ENCODE measurements around the gene ZNF724.
A peak's percentile ranks its signal among the peaks of the same experiment; 100 is the strongest.
"Not testable (repeated sequence)": the region's sequence is repeated elsewhere in the genome, so short reads cannot be mapped to it uniquely, and the experiment has no call there.

Gene ZNF724

GRCh38 chr19:23249911-23250649, at the start of gene ZNF724:
Gene ZNF724 (minus strand): TSS chr19:23250394. CDS start chr19:23250242, 152 bp downstream.
- H3K27ac ChIP-seq = peak within 1 kb of the TSS; percentile 75
- TF ChIP-seq, protein P1, sequence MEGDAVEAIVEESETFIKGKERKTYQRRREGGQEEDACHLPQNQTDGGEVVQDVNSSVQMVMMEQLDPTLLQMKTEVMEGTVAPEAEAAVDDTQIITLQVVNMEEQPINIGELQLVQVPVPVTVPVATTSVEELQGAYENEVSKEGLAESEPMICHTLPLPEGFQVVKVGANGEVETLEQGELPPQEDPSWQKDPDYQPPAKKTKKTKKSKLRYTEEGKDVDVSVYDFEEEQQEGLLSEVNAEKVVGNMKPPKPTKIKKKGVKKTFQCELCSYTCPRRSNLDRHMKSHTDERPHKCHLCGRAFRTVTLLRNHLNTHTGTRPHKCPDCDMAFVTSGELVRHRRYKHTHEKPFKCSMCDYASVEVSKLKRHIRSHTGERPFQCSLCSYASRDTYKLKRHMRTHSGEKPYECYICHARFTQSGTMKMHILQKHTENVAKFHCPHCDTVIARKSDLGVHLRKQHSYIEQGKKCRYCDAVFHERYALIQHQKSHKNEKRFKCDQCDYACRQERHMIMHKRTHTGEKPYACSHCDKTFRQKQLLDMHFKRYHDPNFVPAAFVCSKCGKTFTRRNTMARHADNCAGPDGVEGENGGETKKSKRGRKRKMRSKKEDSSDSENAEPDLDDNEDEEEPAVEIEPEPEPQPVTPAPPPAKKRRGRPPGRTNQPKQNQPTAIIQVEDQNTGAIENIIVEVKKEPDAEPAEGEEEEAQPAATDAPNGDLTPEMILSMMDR (conservative IDR thresholded peaks at IDR 0.05) = no peak

GRCh38 chr19:23294141-23294540, 43.9 kb upstream of the ZNF724 start:
- TF ChIP-seq, protein P1 (conservative IDR thresholded peaks at IDR 0.05) = no peak
- no peak overlapping the region for H3K27ac ChIP-seq

DNA sequence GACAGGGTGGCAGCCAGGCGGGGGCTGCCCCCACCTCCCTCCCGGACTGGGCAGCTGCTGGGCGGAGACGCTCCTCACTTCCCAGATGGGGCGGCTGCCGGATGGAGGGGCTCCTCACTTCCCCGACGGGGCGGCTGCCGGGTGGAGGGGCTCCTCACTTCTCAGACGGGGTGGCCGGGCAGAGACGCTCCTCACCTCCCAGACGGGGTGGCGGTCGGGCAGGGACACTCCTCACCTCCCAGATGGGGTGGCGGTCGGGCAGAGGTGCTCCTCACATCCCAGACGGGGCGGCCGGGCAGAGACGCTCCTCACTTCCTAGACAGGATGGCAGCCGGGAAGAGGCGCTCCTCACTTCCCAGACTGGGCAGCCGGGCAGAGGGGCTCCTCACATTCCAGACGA, 39.8 kb upstream of the ZNF724 start:
- not testable (repeated sequence) for H3K27ac ChIP-seq

GRCh38 chr19:23287620-23288019, 37.4 kb upstream of the ZNF724 start:
- TF ChIP-seq, protein P1 (conservative IDR thresholded peaks at IDR 0.05) = no peak
- H3K27ac ChIP-seq = no peak overlapping the region

DNA sequence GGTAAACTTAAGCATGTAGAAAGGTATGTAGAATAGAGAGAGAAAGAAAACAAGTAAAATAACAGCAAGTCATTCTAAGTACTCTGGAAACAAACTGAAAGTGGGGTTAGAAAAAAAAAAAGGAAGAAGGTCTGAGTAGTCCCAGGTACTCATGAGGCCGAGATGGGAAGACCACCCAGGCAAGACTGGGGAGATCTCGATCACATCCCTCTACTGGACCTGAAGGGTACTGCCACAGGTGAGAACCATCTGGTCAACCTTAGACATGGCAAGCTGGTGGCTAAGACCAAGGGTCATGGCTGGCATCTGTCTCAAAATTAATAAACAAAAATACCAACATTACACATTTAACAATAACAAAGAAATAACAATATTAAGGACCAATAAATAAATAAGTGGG, 36.3 kb upstream of the ZNF724 start:
- TF ChIP-seq, protein P1 (conservative IDR thresholded peaks at IDR 0.05) = 0 out of 2 replicates have a peak, but pooled peaks have one; percentile 9
- H3K27ac ChIP-seq = no peak overlapping the region

- TF ChIP-seq, protein P1 (conservative IDR thresholded peaks at IDR 0.05) = no peak
These were observed 35.8 kb upstream of the ZNF724 start for GRCh38 chr19:23285948-23286347.

DNA sequence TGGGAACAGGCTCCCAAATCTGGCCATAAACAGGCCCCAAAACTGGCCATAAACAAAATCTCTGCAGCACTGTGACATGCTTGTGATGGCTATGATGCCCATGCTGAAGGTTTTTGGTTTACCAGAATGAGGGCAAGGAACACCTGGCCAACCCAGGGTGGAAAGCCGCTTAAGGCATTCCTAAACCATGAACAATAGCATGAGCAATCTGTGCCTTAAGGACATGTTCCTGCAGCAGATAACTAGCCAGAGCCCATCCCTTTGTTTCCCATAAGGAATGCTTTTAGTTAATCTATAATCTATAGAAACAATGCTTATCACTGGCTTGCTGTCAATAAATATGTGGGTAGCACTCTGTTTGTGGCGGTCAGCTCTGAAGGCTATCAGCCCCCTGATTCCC, 35.1 kb upstream of the ZNF724 start:
- H3K27ac ChIP-seq = not testable (repeated sequence)

More at GRCh38 chr19:23285948-23286347, 35.8 kb upstream of the ZNF724 start:
- no peak overlapping the region for H3K27ac ChIP-seq

- H3K27ac ChIP-seq = no peak overlapping the region
- TF ChIP-seq, protein P1 (conservative IDR thresholded peaks at IDR 0.05) = peak; percentile 73
These were observed 33.7 kb upstream of the ZNF724 start for GRCh38 chr19:23283925-23284324.
